HepG2 (cell line): ENCODE results near the gene SYNGR2. TPM values are rescaled to one million over a fixed set of nuclear protein-coding genes. Genes with fewer than 3 reads are reported as not detected.

Experiments used
- E2F1 ChIP-seq: sonication (generic); formaldehyde crosslinking; IDR thresholded peaks from 2 replicates; pipeline ENCODE4 v1.5.0; 2020; ENCODE audit warnings: missing genetic modification reagents
- GABPA ChIP-seq, 2 experiments: IDR thresholded peaks; 2 replicates each; pipeline ENCODE4 v1.6.1; 2011 to 2016; ENCODE audit warnings: low read depth in 2 of 2, low read length in 1 of 2, missing biosample characterization in 1 of 2, missing genetic modification characterization in 1 of 2
- HIVEP1 ChIP-seq: sonication (generic); formaldehyde crosslinking; IDR thresholded peaks from 2 replicates; pipeline ENCODE4 v1.4.0; 2020; ENCODE audit warnings: mild to moderate bottlenecking, missing genetic modification reagents
- HNRNPL ChIP-seq: fragments of 200-400 bp; formaldehyde crosslinking; IDR thresholded peaks from 2 replicates; pipeline ENCODE4 v1.6.1; 2017; ENCODE audit warnings: mild to moderate bottlenecking, low read depth, low read length
- NCOA2 ChIP-seq: sonication (generic); formaldehyde crosslinking; IDR thresholded peaks from 2 replicates; pipeline ENCODE4 v1.8.0; 2022; ENCODE audit warnings: inconsistent platforms
- NFRKB ChIP-seq: fragments of 450-650 bp; IDR thresholded peaks from 2 replicates; pipeline ENCODE4 v1.6.1; 2017
- POLR2AphosphoS2 ChIP-seq: IDR thresholded peaks from 2 replicates; pipeline ENCODE4 v1.6.1; 2011; ENCODE audit warnings: low read depth, low read length, improper control_type of control experiment
- PRDM4 ChIP-seq: sonication (generic); formaldehyde crosslinking; IDR thresholded peaks from 2 replicates; pipeline ENCODE4 v1.9.0; 2021; ENCODE audit warnings: missing genetic modification reagents, borderline replicate concordance
- RERE ChIP-seq: IDR thresholded peaks from 2 replicates; pipeline ENCODE4 v1.6.1; 2016; ENCODE audit warnings: low read depth, missing genetic modification reagents, missing compliant biosample characterization
- SP140L ChIP-seq: sonication (generic); formaldehyde crosslinking; IDR thresholded peaks from 2 replicates; pipeline ENCODE4 v1.4.0; 2020; ENCODE audit warnings: missing genetic modification reagents, borderline replicate concordance
- SP2 ChIP-seq: sonication (generic); formaldehyde crosslinking; IDR thresholded peaks from 2 replicates; pipeline ENCODE4 v1.5.1; 2020; ENCODE audit warnings: mild to moderate bottlenecking, missing genetic modification reagents
- ZNF329 ChIP-seq: sonication (generic); formaldehyde crosslinking; IDR thresholded peaks from 2 replicates; pipeline ENCODE4 v1.9.0; 2021; ENCODE audit warnings: low read depth, mild to moderate bottlenecking, missing genetic modification reagents
- ZNF335 ChIP-seq: sonication (generic); formaldehyde crosslinking; IDR thresholded peaks from 2 replicates; pipeline ENCODE4 v1.4.0; 2020; ENCODE audit warnings: missing genetic modification reagents
- ZNF34 ChIP-seq: sonication (generic); formaldehyde crosslinking; IDR thresholded peaks from 2 replicates; pipeline ENCODE4 v1.4.0; 2020; ENCODE audit warnings: mild to moderate bottlenecking, missing genetic modification reagents, borderline replicate concordance
- ZNF343 ChIP-seq: sonication (generic); formaldehyde crosslinking; IDR thresholded peaks from 2 replicates; pipeline ENCODE4 v1.4.0; 2020; ENCODE audit warnings: mild to moderate bottlenecking, missing genetic modification reagents
- ZNF414 ChIP-seq: sonication (generic); formaldehyde crosslinking; IDR thresholded peaks from 2 replicates; pipeline ENCODE4 v1.5.0; 2020; ENCODE audit warnings: missing genetic modification reagents
- ZNF503 ChIP-seq: sonication (generic); formaldehyde crosslinking; IDR thresholded peaks from 2 replicates; pipeline ENCODE4 v1.4.0; 2020; ENCODE audit warnings: missing genetic modification reagents
- ZNF891 ChIP-seq: sonication (generic); formaldehyde crosslinking; IDR thresholded peaks from 2 replicates; pipeline ENCODE4 v1.5.0; 2020; ENCODE audit warnings: mild to moderate bottlenecking, missing genetic modification reagents
- polyA plus RNA-seq, 8 experiments: library from polyadenylated mRNA; depleted of rRNA in 3 of 8; stranded (reverse) in 7 of 8; unstranded in 1 of 8; fragments of >200 nt; fragmentation: Illumina TruSeq in 4 of 8; extraction: Trizol in 4 of 8; gene quantifications; 2 replicates each; pipeline versions ENCODE4 v1.2.1 to v1.2.3, GENCODE V29; 2011 to 2016; ENCODE audit warnings: low read depth in 4 of 8, missing spikeins in 1 of 8, mixed read lengths in 1 of 8; ENCODE audit not compliant: insufficient read depth in 1 of 8
- total RNA-seq, 5 experiments: library from RNA; depleted of rRNA; stranded (reverse); fragments of >200 nt; fragmentation: Illumina TruSeq; extraction: Trizol; gene quantifications; 2 replicates each; pipeline ENCODE4 v1.2.3, GENCODE V29; 2016; ENCODE audit warnings: low read depth in 1 of 5

SYNGR2 gene
- total and polyA plus RNA-seq, 2 of the 13 experiments (the other 11 are each of a cell fraction or from before 2014, with no cell fraction given), result 46.7 to 170 TPM

- TF ChIP-seq ZNF414 (CRISPR knock-in tag) (no peak; the same call in 1 of the 2 replicates), NCOA2 (CRISPR knock-in tag) (peak; percentile 14; the same call in 1 of the 2 replicates), ZNF34 (CRISPR knock-in tag) (0 out of 2 replicates have a peak, but pooled peaks have one; percentile 85), ZNF343 (no peak), PRDM4 (CRISPR knock-in tag) (no peak), ZNF329 (CRISPR knock-in tag) (peak; percentile 73; the same call in 1 of the 2 replicates), SP140L (CRISPR knock-in tag) (no peak), GABPA (IDR thresholded peaks at IDR 0.05; ENCODE audit: low read depth, low read length) (no peak), GABPA (CRISPR knock-in tag; IDR thresholded peaks at IDR 0.05; ENCODE audit: low read depth) (no peak), E2F1 (CRISPR knock-in tag) (peak; percentile 43; the same call in 1 of the 2 replicates), RERE (CRISPR knock-in tag) (no peak), ZNF503 (peak; percentile 70), HNRNPL (no peak), POLR2AphosphoS2 (no peak), SP2 (CRISPR knock-in tag) (no peak), ZNF891 (CRISPR knock-in tag) (no peak; the same call in 1 of the 2 replicates), HIVEP1 (no peak), NFRKB (no peak), ZNF335 (CRISPR knock-in tag) (no peak)
Observed at GRCh38 chr17:78168242-78168902, at the start of gene SYNGR2 (continued).
